ENCODE data around the gene CCDC116.
"Not testable (repeated sequence)": the region's sequence is repeated elsewhere in the genome, so short reads cannot be mapped to it uniquely, and the experiment has no call there.

Gene CCDC116

GRCh38 chr22:21632237-21632895, at the start of gene CCDC116:
TSS of gene CCDC116 (plus strand) at chr22:21632760. CDS start at chr22:21633182, 422 bp downstream.
- DNase-seq, result peak; percentile 86

GRCh38 chr22:21582801-21583740, 49.5 kb upstream of the CCDC116 start:
- DNase-seq, result no peak

GRCh38 chr22:21585389-21585788, 47.2 kb upstream of the CCDC116 start:
- no peak for DNase-seq

GRCh38 chr22:21587803-21588611, 44.6 kb upstream of the CCDC116 start:
- no peak for DNase-seq

- DNase-seq, result no peak
Observed at GRCh38 chr22:21589396-21589795, 43.2 kb upstream of the CCDC116 start.

- DNase-seq, result no peak
Observed at GRCh38 chr22:21590809-21591641, 41.5 kb upstream of the CCDC116 start.

GRCh38 chr22:21591695-21592094, 40.9 kb upstream of the CCDC116 start:
- DNase-seq, result no peak

GRCh38 chr22:21592422-21592821, 40.1 kb upstream of the CCDC116 start:
- no peak for DNase-seq

GRCh38 chr22:21593406-21594232, 38.9 kb upstream of the CCDC116 start:
- no peak for DNase-seq

- DNase-seq, result no peak
Observed at GRCh38 chr22:21594865-21595452, 37.6 kb upstream of the CCDC116 start.

- DNase-seq, result not testable (repeated sequence)
Observed at GRCh38 chr22:21596356-21597135, 36.0 kb upstream of the CCDC116 start.

GRCh38 chr22:21598302-21598701, 34.3 kb upstream of the CCDC116 start:
- no peak for DNase-seq

GRCh38 chr22:21599053-21599893, 33.3 kb upstream of the CCDC116 start:
- no peak for DNase-seq

GRCh38 chr22:21602579-21602978, 30.0 kb upstream of the CCDC116 start:
- DNase-seq, result no peak

- no peak for DNase-seq
Observed at GRCh38 chr22:21603973-21604372, 28.6 kb upstream of the CCDC116 start.

- DNase-seq, result no peak
Observed at GRCh38 chr22:21605887-21606564, 26.5 kb upstream of the CCDC116 start.

- no peak for DNase-seq
Observed at GRCh38 chr22:21606775-21607174, 25.8 kb upstream of the CCDC116 start.

GRCh38 chr22:21609556-21610157, 22.9 kb upstream of the CCDC116 start:
- DNase-seq, result not testable (repeated sequence)
